WTC11 (cell line): ENCODE results near the gene LDB2.

ENCODE experiments used
- SMAD3 ChIP-seq: sonication (generic); formaldehyde crosslinking; IDR thresholded peaks from 2 replicates; pipeline ENCODE4 v1.8.0; 2022; ENCODE audit warnings: missing genetic modification reagents, mild to moderate bottlenecking, borderline replicate concordance
- SMAD4 ChIP-seq: sonication (generic); formaldehyde crosslinking; IDR thresholded peaks from 2 replicates; pipeline ENCODE4 v1.8.0; 2022; ENCODE audit warnings: mild to moderate bottlenecking, missing genetic modification reagents
- TEAD4 ChIP-seq: sonication (generic); formaldehyde crosslinking; IDR thresholded peaks from 2 replicates; pipeline ENCODE4 v1.8.0; 2022; ENCODE audit warnings: mild to moderate bottlenecking, missing genetic modification reagents
- TF ChIP-seq, protein P1 (sequence below): sonication (generic); formaldehyde crosslinking; IDR thresholded peaks from 2 replicates; pipeline ENCODE4 v1.8.1; 2023; ENCODE audit warnings: mild to moderate bottlenecking, missing genetic modification reagents
- TF ChIP-seq, protein P2 (sequence below): fragments of 200-600 bp; IDR thresholded peaks from 2 replicates; pipeline ENCODE4 v1.8.0; 2022; ENCODE audit warnings: antibody characterized with exemption

DNA sequence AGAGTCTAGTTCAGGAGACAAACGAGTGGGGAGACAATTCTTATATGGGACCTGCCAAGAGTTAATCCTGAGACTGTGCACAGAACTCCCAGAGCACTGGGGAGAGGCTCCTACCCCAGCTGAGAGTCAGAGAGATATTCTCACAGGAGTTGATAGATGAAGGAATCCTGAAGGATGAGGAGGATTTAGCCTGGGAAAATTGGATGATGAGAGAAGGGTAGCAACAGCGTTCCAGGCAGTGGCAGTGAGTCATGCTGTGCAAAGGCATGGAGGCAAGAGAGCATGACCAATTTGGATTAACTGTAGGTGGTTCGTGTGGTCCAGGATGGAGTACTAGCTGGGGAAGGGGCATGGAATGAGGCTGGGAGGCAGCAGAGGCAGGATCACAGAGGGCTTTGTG lies 318.6 kb downstream of the LDB2 start:
- TF ChIP-seq, protein P1, sequence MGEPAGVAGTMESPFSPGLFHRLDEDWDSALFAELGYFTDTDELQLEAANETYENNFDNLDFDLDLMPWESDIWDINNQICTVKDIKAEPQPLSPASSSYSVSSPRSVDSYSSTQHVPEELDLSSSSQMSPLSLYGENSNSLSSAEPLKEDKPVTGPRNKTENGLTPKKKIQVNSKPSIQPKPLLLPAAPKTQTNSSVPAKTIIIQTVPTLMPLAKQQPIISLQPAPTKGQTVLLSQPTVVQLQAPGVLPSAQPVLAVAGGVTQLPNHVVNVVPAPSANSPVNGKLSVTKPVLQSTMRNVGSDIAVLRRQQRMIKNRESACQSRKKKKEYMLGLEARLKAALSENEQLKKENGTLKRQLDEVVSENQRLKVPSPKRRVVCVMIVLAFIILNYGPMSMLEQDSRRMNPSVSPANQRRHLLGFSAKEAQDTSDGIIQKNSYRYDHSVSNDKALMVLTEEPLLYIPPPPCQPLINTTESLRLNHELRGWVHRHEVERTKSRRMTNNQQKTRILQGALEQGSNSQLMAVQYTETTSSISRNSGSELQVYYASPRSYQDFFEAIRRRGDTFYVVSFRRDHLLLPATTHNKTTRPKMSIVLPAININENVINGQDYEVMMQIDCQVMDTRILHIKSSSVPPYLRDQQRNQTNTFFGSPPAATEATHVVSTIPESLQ = no peak
- TF ChIP-seq, protein P2, sequence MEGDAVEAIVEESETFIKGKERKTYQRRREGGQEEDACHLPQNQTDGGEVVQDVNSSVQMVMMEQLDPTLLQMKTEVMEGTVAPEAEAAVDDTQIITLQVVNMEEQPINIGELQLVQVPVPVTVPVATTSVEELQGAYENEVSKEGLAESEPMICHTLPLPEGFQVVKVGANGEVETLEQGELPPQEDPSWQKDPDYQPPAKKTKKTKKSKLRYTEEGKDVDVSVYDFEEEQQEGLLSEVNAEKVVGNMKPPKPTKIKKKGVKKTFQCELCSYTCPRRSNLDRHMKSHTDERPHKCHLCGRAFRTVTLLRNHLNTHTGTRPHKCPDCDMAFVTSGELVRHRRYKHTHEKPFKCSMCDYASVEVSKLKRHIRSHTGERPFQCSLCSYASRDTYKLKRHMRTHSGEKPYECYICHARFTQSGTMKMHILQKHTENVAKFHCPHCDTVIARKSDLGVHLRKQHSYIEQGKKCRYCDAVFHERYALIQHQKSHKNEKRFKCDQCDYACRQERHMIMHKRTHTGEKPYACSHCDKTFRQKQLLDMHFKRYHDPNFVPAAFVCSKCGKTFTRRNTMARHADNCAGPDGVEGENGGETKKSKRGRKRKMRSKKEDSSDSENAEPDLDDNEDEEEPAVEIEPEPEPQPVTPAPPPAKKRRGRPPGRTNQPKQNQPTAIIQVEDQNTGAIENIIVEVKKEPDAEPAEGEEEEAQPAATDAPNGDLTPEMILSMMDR = no peak
- TF ChIP-seq SMAD3 = no peak
- TF ChIP-seq TEAD4 (CRISPR knock-in tag) = no peak
- no peak for TF ChIP-seq SMAD4 (CRISPR knock-in tag)
